NCI-H1092 (cell line): ENCODE data around the gene EXOC3L1.

ENCODE experiments used
- DNase-seq: peaks from one replicate; lab custom pipeline; 2025; lab: John Stamatoyannopoulos, UW

EXOC3L1 gene

GRCh38 chr16:67163999-67164558, 25.9 kb downstream of the EXOC3L1 start:
- DNase-seq: no peak

GRCh38 chr16:67163164-67163998, 26.6 kb downstream of the EXOC3L1 start:
- peak; percentile 76 for DNase-seq

GRCh38 chr16:67162506-67163163, 27.3 kb downstream of the EXOC3L1 start:
- DNase-seq: no peak

- no peak for DNase-seq
These were observed 28.3 kb downstream of the EXOC3L1 start for GRCh38 chr16:67161595-67162058.

- no peak for DNase-seq
These were observed 31.0 kb downstream of the EXOC3L1 start for GRCh38 chr16:67158637-67159600.

- no peak for DNase-seq
These were observed 31.9 kb downstream of the EXOC3L1 start for GRCh38 chr16:67157892-67158635.

GRCh38 chr16:67157106-67157748, 32.7 kb downstream of the EXOC3L1 start:
- DNase-seq: no peak

- no peak for DNase-seq
These were observed 33.6 kb downstream of the EXOC3L1 start for GRCh38 chr16:67156143-67156844.

- DNase-seq: peak; percentile 59
These were observed 34.4 kb downstream of the EXOC3L1 start for GRCh38 chr16:67155295-67156142.

- DNase-seq: no peak
These were observed 35.2 kb downstream of the EXOC3L1 start for GRCh38 chr16:67154578-67155294.

- DNase-seq: no peak
These were observed 38.4 kb downstream of the EXOC3L1 start for GRCh38 chr16:67151431-67152097.

GRCh38 chr16:67150833-67151396, 39.0 kb downstream of the EXOC3L1 start, which contains the start of gene B3GNT9:
B3GNT9 (minus strand) TSS chr16:67150998; CDS start chr16:67150485, 513 bp downstream.
- peak; percentile 49 for DNase-seq

- DNase-seq: peak; percentile 14
These were observed 39.7 kb downstream of the EXOC3L1 start for GRCh38 chr16:67150047-67150832.

- DNase-seq: no peak
These were observed 40.5 kb downstream of the EXOC3L1 start for GRCh38 chr16:67149276-67150046.

- DNase-seq: no peak
These were observed 41.2 kb downstream of the EXOC3L1 start for GRCh38 chr16:67148656-67149275.
